K562 (cell line): ENCODE results near the gene FAM168B. TPM values are rescaled to one million over a fixed set of nuclear protein-coding genes. Genes with fewer than 3 reads are reported as not detected.

Source experiments
- ATF6 ChIP-seq: sonication (generic); formaldehyde crosslinking; IDR thresholded peaks from 2 replicates; pipeline ENCODE4 v1.4.0; 2020; ENCODE audit warnings: mild to moderate bottlenecking, missing genetic modification reagents
- CBFA2T3 ChIP-seq: fragments of 450-650 bp; IDR thresholded peaks from 2 replicates; pipeline ENCODE4 v1.6.1; 2017
- CTCFL ChIP-seq: IDR thresholded peaks from 2 replicates; pipeline ENCODE4 v1.6.1; 2011; ENCODE audit warnings: borderline replicate concordance, low read depth, mild to moderate bottlenecking, moderate library complexity, low read length; ENCODE audit not compliant: insufficient read depth, poor library complexity, severe bottlenecking
- GABPB2 ChIP-seq: fragments of 250-450 bp; sonication (Bioruptor Pico); conservative IDR thresholded peaks from 2 replicates; pipeline ENCODE4 v1.5.1; 2021; ENCODE audit warnings: mild to moderate bottlenecking
- KLF13 ChIP-seq: fragments of 450-650 bp; IDR thresholded peaks from 2 replicates; pipeline ENCODE4 v1.6.1; 2016; ENCODE audit warnings: missing genetic modification characterization, low read depth, mild to moderate bottlenecking, missing compliant biosample characterization, moderate library complexity, borderline replicate concordance
- MAZ ChIP-seq, 2 experiments: fragments of 450-650 bp in 1 of 2; sonication (generic) in 1 of 2; formaldehyde crosslinking; IDR thresholded peaks in 1 of 2; conservative IDR thresholded peaks in 1 of 2; 2 replicates each; pipeline versions ENCODE4 v1.4.0 to v1.5.0; 2020; ENCODE audit warnings: mild to moderate bottlenecking in 1 of 2, missing genetic modification reagents in 1 of 2
- SMARCA4 ChIP-seq: fragments of 450-650 bp; IDR thresholded peaks from 2 replicates; pipeline ENCODE4 v1.6.1; 2016
- SOX6 ChIP-seq: fragments of 450-650 bp; IDR thresholded peaks from 2 replicates; pipeline ENCODE4 v1.6.1; 2014; ENCODE audit warnings: mild to moderate bottlenecking
- TAF9B ChIP-seq: fragments of 450-650 bp; IDR thresholded peaks from 2 replicates; pipeline ENCODE4 v1.6.1; 2018; ENCODE audit warnings: mild to moderate bottlenecking; ENCODE audit not compliant: partially characterized antibody
- TCF7 ChIP-seq: sonication (generic); IDR thresholded peaks from 2 replicates; pipeline ENCODE4 v1.6.1; 2016; ENCODE audit warnings: antibody characterized with exemption, borderline replicate concordance
- TCF7L2 ChIP-seq: fragments of 150-350 bp; IDR thresholded peaks from 2 replicates; pipeline ENCODE4 v1.6.1; 2016; ENCODE audit warnings: low read depth, mild to moderate bottlenecking, low read length, moderate library complexity
- TSC22D4 ChIP-seq: fragments of 450-650 bp; IDR thresholded peaks from 2 replicates; pipeline ENCODE4 v1.6.1; 2016; ENCODE audit warnings: missing genetic modification characterization, missing biosample characterization, control low read depth
- ZNF133 ChIP-seq: fragments of 250-450 bp; sonication (Bioruptor Pico); IDR thresholded peaks from 2 replicates; pipeline ENCODE4 v1.4.0; 2020; ENCODE audit warnings: mild to moderate bottlenecking
- ZNF232 ChIP-seq: sonication (generic); formaldehyde crosslinking; IDR thresholded peaks from 2 replicates; pipeline ENCODE4 v1.8.0; 2022; ENCODE audit warnings: mild to moderate bottlenecking, missing genetic modification reagents
- ZNF282 ChIP-seq: sonication (generic); formaldehyde crosslinking; IDR thresholded peaks from 2 replicates; pipeline ENCODE4 v1.8.1; 2023; ENCODE audit warnings: missing genetic modification reagents
- ZNF695 ChIP-seq: fragments of 450-650 bp; formaldehyde crosslinking; IDR thresholded peaks from 2 replicates; pipeline ENCODE4 v1.4.0; 2020; ENCODE audit warnings: mild to moderate bottlenecking, moderate library complexity
- ZNF766 ChIP-seq: fragments of 200-800 bp; sonication (Bioruptor generic); conservative IDR thresholded peaks from 2 replicates; pipeline ENCODE4 v1.6.1; 2016; ENCODE audit warnings: missing genetic modification characterization, missing compliant biosample characterization
- polyA plus RNA-seq, 8 experiments: library from polyadenylated mRNA; depleted of rRNA in 4 of 8; stranded (reverse) in 5 of 8; unstranded in 3 of 8; fragments of >200 nt; fragmentation: Nextera tagmentation in 2 of 8; fragmentation: Illumina TruSeq in 1 of 8; extraction: Ambion mirVana in 2 of 8; extraction: Trizol in 1 of 8; gene quantifications; 2 replicates each; pipeline versions ENCODE4 v1.2.1 to v1.2.3, GENCODE V29; 2011 to 2014; ENCODE audit warnings: inconsistent platforms in 1 of 8, missing spikeins in 1 of 8
- total RNA-seq, 7 experiments: library from RNA; depleted of rRNA in 6 of 7; stranded (reverse); fragments of >200 nt in 6 of 7; fragmentation: Illumina TruSeq in 2 of 7; extraction: Trizol in 2 of 7; gene quantifications; 2 replicates each; pipeline versions ENCODE4 v1.2.1 to v1.2.3, GENCODE V29; 2011 to 2021; ENCODE audit warnings: low replicate concordance in 1 of 7
- TF ChIP-seq, protein P1 (sequence below): sonication (generic); IDR thresholded peaks from 2 replicates; pipeline ENCODE4 v1.6.1; 2016
- TF ChIP-seq, protein P2 (sequence below): sonication (generic); formaldehyde crosslinking; IDR thresholded peaks from 2 replicates; pipeline ENCODE4 v1.8.1; 2022; ENCODE audit warnings: missing genetic modification reagents

The FAM168B gene
- total and polyA plus RNA-seq, 9 of the 15 experiments (the other 6 are each of a cell fraction or from before 2014, with no cell fraction given): 3.3 to 76.0 (median 46.1) TPM

- no peak for TF ChIP-seq CTCFL
- TF ChIP-seq, protein P1, sequence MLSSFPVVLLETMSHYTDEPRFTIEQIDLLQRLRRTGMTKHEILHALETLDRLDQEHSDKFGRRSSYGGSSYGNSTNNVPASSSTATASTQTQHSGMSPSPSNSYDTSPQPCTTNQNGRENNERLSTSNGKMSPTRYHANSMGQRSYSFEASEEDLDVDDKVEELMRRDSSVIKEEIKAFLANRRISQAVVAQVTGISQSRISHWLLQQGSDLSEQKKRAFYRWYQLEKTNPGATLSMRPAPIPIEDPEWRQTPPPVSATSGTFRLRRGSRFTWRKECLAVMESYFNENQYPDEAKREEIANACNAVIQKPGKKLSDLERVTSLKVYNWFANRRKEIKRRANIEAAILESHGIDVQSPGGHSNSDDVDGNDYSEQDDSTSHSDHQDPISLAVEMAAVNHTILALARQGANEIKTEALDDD: peak; percentile 95
- no peak for TF ChIP-seq ZNF766
- TF ChIP-seq SOX6: peak; percentile 39; the same call in 1 of the 2 replicates
- no peak for TF ChIP-seq TAF9B
- TF ChIP-seq KLF13 (tag): no peak
- TF ChIP-seq TCF7: no peak
- TF ChIP-seq ATF6: no peak
- no peak for TF ChIP-seq ZNF232 (CRISPR knock-in tag)
- TF ChIP-seq SMARCA4: 0 out of 2 replicates have a peak, but pooled peaks have one; percentile 20
- no peak for TF ChIP-seq ZNF282 (CRISPR knock-in tag)
- no peak for TF ChIP-seq TCF7L2
- no peak for TF ChIP-seq ZNF695
- TF ChIP-seq, protein P2, sequence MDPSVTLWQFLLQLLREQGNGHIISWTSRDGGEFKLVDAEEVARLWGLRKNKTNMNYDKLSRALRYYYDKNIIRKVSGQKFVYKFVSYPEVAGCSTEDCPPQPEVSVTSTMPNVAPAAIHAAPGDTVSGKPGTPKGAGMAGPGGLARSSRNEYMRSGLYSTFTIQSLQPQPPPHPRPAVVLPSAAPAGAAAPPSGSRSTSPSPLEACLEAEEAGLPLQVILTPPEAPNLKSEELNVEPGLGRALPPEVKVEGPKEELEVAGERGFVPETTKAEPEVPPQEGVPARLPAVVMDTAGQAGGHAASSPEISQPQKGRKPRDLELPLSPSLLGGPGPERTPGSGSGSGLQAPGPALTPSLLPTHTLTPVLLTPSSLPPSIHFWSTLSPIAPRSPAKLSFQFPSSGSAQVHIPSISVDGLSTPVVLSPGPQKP (CRISPR knock-in tag): no peak
- no peak for TF ChIP-seq ZNF133
- TF ChIP-seq CBFA2T3: peak; percentile 57
- TF ChIP-seq MAZ (CRISPR knock-in tag; conservative IDR thresholded peaks at IDR 0.05 in 1 of 2, IDR thresholded peaks at IDR 0.05 in 1 of 2): no peak
- no peak for TF ChIP-seq GABPB2
- no peak for TF ChIP-seq TSC22D4
Measured at GRCh38 chr2:131115752-131116151, 22.5 kb upstream of the FAM168B start (continued).
